ENCODE results near the gene PLPPR2.
A peak's percentile ranks its signal among the peaks of the same experiment; 100 is the strongest.
"Not testable (repeated sequence)": the region's sequence is repeated elsewhere in the genome, so short reads cannot be mapped to it uniquely, and the experiment has no call there.

The PLPPR2 gene

DNA sequence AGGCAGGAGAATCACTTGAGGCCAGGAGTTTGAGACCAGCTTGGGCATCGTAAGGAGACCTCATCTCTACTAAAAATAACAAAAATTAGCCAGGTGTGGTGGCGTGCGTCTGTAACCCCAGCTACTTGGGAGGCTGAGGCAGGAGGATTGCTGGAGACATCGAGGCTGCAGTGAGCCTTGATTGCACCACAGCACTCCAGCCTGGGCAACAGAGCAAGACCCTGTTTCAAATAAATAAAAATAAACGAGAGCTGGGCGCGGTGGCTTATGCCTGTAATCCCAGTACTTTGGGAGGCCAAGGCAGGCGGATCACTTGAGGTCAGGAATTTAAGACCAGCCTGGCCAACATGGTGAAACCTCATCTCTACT, 15.1 kb upstream of the PLPPR2 start:
- DNase-seq, result not testable (repeated sequence)

DNA sequence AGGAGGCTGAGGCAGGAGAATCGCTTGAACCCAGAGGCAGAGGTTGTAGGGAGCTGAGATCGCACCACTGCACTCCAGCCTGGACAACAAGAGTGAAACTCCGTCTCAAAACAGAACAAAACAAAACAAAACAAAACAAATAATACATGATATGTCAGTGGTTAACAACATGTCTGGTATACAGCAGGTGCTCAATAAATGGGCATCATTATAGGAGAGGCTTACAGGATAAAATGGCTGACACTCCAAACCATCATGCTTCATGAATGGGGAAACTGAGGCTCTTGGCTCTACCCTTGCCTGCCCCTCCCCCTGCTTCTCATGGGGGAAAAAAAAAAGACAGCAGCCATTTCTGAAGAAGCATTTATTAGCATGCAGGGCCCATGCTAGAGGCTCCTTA, 12.8 kb upstream of the PLPPR2 start:
- no peak for DNase-seq

DNA sequence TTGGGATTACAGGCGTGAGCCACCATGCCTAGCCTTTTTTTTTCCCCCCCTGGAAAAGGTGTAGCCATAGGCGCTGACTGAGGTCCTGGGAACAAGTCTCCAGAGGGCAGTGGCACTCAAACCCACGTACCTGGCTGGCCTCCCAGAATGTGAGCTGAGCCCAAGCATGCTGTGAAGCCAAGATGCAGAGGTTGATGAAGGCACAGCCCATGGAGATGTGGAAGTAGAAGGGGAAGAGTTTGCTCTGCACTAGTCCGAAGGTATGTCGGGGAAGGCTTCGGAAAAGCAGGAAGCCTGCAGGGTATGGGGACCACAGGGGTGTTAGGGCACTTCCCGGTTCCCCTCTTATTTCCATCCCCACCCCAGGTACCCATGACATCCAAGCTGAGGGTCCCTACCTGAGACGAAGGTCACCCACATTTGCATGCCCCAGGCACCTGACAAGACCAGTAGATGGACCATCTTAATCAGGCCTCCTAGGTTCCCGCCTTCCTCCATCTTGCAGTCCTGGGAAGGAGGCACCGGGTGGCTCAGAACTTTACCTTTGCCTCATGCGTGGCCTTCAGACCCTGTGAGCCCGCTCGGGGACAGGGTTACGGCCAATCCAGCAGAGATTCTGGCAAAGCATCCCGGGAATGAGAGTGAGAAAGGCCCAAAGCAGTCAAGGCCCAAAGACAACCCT, 10.0 kb upstream of the PLPPR2 start:
- DNase-seq, result no peak

DNA sequence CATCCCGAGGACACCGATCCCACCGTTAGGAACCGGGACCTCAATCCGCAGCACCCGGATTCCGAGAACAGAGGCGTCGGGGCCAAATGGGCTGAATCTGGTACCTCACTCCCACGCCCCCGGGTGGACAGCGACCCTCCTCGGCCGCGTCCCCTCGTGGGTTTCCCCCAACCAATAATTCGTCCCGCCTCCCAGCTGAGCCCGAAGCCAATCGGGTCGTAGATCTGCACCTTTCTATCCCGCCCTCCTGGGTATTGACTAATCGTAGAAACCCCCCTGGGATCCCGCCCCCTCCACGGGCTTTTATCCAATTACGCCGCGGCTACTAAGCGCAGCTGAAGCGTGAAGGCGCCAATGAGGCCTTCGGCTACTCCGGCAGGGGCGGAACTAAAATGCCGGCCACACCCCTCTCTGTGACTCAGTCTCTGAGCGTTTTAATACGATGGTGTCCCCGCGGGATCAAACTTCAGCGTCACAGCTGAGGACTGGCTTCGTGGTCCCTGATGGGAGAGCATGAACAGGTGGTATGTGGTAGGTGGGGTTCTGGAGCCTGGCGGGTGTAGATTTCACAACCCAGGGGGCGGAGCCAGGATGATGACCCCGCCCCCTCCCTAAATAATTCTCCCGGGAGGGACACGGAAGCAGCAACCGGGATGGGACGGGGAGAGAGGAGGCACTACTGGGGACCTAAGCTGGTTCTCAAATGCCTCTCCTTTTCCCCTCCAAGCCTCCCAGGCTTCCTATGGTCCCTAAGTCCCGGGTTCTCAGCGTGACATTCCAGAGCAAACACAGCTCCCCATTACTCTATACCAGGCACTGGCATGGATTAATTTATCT, 8.9 kb upstream of the PLPPR2 start, which contains the start of the genes CCDC159 and TMEM205:
Gene CCDC159, plus strand, starts transcription at position 416 of the 837 bp plus-strand sequence. Its CDS starts 88 bp downstream, at position 504.
Gene TMEM205, minus strand, starts transcription at position 165 of the 837 bp plus-strand sequence. CDS start 649 bp downstream, outside the sequence.
- peak; percentile 99 for DNase-seq

DNA sequence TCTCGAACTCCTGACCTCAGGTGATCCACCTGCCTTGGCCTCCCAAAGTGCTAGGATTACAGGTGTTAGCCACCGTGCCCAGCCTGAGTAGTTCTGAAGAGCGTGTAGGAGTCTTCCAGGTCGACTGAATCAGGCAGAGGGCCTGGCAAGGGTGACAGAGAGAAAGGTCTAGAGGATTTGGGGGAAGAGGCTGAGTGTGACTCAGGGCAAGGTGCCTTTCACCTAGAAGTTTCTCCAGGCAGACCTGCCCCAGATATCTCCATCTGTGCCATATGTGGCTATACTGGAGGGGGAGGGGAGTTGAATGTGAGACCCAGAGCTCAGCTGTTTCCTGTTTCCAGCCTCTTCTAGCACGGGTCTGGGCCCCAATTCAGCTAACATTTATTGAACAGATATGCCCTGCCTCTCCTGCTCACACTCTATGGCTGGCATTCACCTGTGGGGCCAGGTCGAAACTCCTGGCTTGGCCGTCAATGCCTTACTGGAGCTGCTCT, 7.6 kb upstream of the PLPPR2 start:
- no peak for DNase-seq

DNA sequence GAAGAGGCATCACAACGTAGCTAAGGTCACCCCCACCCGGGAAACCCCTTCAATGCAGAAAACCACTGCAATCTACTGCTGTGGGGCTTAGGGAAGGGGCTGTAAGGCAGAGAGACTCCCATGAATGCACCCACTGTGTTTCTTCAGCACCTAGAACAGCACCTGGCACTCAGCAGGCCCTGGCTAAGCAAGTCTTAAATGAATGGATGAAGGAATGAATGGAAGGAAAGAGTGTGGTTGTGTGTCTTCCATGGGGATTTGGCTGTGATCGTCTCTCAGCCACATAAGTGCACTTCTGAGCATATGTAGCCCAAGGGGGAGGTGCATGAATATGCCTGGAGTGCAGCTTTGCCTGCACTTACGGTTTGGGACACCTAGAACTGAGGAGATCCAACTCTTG, 6.1 kb upstream of the PLPPR2 start:
- no peak for DNase-seq

DNA sequence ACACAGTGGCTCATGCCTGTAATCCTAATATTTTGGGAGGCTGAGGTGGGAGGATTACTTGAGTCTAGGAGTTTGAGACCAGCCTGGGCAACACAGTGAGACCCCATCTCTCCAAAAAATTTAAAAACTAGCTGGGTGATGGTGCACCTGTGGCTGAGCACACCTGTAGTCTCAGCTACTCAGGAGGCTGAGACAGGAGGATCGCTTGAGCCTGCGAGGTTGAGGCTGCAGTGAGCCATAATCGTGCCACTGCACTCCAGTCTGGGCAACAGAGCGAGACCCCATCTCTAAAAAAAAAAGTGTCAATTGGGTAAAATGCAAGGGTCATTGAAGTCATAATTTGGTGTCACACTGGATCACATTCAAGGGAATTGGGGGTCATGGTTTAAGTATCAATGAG, 1.1 kb upstream of the PLPPR2 start:
- DNase-seq, result not testable (repeated sequence)

DNA sequence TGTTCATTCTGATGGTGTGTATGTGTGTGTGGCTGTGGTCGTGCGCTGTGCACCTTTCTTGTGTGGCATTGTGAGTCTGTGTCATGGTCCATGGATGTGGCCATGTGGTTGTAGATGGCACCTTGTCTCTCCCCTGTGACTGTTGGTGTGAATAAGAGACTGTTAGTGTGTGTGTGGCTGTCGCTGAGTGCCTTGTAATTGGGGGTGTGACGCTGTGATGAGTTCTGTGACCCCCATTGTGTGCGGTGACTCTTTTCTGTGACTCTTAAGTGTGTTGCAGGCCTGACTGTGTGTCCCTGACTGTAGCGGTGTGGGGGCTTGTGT, 804 bp downstream of the PLPPR2 start:
- no peak for DNase-seq

DNA sequence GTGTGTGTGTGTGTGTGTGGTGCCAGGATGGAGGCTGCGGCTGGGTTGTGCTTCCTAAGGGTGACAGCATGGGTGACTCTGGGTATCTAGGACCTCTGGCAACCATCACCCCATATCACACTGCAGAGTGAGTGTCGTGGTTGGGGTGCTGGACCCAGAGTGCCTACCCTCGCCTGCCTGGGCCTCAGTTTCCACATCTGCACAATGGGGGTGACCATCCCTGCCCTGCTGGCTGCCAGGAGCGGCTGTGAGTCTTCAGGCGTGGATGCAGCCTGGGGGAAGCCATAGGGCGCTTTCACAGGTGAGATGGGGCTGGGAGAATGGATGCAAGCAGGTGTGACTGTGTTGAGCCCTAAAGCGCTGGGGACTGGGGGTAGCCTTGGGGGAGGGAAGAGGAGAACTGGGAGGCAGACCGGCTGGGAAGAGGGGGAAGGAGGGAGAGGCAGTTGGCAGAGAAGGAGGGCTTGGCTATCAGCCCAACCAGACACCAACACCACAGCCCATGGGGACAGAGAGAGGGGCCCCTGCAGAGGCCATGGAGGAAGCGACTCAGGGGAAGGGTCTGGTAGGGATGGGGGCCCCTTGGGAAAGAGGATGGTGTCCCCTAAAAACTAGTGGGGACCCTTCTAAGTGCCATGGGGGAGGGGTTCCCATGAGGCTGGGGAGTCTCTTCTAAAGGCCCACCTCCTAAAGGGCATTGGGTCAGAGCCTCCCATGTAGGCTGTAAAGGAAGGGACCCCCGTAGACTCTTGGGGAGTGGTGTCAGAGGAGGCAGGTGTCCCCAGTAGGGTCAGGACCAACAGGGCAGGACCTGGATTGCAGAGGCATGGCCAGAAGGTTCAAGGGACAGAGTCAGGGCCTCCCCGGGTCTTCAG, 1.7 kb downstream of the PLPPR2 start:
- no peak for DNase-seq

DNA sequence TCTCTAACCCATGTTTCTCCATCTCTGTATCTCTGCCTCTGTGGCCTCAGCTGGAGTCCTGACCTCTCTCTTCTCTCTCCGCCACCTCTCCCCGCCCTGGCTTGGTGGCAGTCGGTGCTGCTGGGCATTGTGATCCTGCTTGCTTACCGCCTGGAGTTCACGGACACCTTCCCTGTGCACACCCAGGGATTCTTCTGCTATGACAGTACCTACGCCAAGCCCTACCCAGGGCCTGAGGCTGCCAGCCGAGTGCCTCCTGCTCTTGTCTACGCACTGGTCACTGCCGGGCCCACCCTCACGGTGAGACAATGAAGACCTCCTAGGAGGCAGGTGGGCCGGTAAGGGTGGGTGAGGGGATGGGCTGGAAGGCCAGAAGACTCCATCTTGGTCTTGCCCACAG, 4.2 kb downstream of the PLPPR2 start:
- no peak for DNase-seq

DNA sequence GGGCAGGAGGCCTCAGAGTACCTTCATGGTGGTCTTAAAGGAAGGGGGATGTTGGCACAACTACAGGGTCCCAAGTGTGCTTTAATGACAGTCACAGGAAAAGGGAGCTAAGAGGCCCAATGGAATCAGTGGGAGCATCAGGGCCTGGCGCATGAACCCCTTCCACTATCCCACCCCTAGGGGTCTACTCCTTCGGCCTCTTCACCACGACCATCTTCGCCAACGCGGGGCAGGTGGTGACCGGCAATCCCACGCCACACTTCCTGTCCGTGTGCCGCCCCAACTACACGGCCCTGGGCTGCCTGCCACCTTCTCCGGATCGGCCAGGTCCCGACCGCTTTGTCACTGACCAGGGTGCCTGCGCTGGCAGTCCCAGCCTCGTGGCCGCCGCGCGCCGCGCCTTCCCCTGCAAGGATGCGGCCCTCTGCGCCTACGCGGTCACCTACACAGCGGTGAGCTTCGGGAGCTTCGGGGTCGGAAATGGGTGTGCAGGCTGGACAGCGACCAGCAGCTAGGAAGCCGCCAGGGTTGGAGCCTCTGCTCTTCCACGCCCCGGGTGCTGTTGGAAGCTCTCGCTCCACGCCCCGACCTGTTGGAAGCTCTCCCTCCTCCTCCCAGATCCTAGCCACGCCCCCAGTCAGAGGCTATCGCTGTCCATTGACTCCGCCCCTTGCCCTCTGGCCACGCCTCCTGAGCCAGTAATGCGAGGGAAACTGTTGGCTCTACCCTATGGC, 6.0 kb downstream of the PLPPR2 start:
- DNase-seq, result peak; percentile 23

DNA sequence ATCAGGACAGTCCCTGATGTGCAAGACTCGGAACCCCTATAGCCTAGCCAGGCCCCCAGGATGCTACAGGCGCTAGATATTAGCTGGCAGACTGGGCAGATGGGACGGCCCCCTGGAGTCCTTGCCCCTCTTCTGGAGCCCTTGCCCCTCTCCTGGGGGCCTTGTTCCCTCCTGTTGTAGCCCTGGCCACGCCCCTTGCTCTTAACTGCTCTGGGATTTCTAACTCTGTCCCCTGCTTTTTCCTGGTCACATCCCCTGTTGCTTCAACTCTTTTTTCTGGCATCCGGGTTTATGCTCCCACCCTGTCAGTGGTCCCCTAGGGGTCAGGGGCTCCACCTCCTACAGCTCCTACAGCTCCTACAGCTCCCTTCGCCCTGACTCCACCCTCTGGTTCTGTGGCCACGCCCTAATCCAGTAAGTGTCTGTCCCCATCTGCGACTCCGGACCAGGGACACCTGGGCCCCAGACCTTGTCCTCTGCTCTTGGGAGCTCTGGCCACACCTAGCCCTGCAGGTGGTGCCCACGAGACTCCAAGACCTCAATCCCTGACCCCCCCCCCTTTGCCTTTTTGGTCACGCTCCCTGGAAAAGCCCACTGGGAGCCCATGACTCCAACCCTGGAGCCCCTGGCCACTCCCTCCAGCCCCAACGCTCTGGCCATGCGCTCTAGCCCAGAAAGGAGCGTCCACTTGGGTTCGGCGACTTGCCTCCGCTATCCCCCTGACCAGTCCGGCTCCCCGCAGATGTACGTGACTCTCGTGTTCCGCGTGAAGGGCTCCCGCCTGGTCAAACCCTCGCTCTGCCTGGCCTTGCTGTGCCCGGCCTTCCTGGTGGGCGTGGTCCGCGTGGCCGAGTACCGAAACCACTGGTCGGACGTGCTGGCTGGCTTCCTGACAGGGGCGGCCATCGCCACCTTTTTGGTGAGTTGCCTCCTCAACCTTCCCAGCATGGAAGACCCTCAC, 6.8 kb downstream of the PLPPR2 start:
- no peak for DNase-seq

DNA sequence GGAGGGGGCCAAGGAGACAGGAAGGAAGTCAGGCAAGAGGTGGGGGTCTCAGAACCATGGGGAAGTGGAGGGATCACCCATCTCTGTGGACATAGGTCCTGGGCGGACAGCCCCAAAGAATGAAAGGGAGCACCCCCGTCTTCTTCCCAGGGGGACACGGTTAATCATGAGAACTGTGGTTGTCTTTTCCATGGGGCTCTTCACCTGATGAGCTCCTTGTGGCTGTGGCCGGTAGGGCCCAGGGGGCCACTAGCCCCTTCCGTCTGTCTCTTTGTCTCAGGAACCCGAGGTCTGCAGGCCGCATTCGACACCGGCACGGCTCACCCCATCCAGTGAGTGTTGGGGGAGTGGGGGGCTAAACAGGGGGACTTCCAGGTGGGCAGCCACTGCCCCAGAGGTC, 8.6 kb downstream of the PLPPR2 start:
- DNase-seq, result no peak

DNA sequence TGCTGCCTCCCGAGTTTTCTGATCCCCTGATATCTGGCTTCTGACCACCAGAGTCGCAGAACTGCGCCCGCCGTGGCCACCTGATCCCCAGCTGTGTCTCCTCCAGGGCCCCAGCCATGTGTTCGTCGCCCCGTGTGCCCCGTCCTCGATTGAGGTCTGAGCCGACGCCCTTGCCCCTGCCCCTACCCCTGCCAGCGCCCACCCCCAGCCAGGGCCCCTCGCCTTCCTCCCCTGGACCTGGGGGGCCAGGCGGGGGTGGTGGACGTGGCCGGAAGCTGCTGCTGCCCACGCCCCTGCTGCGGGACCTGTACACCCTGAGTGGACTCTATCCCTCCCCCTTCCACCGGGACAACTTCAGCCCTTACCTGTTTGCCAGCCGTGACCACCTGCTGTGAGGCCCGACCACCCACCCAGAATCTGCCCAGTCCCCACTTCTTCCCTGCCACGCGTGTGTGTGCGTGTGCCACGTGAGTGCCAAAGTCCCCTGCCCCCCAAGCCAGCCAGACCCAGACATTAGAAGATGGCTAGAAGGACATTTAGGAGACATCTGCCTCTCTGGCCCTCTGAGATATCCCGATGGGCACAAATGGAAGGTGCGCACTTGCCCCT, 9.2 kb downstream of the PLPPR2 start:
- DNase-seq, result no peak

DNA sequence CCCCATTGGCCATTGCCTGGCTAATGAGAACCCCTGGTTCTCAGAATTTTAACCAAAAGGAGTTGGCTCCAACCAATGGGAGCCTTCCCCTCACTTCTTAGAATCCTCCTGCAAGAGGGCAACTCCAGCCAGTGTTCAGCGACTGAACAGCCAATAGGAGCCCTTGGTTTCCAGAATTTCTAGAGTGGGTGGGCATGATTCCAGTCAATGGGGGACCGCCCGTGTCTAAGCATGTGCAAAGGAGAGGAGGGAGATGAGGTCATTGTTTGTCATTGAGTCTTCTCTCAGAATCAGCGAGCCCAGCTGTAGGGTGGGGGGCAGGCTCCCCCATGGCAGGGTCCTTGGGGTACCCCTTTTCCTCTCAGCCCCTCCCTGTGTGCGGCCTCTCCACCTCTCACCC, 9.7 kb downstream of the PLPPR2 start:
- no peak for DNase-seq

DNA sequence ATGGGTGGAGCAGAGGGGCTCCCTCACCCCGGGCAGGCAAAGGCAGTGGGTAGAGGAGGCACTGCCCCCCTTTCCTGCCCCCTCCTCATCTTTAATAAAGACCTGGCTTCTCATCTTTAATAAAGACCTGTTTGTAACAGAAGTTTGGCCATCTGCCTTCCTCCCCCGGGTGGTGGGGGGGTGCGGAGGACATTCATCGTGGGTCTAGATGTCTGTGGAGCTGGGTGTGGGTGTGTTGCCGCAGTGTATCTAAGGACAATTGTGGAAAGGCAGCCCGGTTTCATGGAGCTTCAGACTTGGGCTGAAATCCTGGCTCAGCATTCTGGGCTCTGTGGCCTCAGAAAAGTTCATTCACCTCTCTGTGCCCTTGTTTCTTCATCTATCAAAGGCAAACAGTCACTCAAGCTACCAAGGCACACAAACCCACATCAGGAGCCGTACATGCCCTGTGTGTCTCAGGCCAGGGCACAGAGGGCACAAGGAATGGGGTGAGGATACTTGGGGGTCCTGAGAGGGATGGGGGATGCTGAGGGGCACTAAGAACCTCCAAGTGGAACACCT, 10.4 kb downstream of the PLPPR2 start:
- DNase-seq, result no peak

DNA sequence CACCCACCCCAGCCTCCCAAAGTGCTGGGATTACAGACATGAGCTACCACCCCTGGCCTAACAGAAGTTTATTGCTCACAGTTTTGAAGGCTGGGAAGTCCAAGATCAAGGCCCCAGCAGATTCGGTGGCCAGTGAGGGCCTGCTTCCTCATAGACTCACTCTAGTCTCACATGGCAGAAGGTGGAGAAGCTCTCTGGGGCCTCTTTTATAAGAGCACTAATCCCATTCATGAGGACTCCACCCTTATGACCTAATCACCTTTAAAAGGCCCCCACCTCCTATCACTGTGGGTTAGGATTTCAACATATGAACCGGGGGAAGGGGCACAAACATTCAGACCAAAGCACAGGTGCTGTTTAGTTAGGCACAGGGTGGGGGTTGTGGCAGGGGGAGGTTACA, 12.3 kb downstream of the PLPPR2 start:
- no peak for DNase-seq

DNA sequence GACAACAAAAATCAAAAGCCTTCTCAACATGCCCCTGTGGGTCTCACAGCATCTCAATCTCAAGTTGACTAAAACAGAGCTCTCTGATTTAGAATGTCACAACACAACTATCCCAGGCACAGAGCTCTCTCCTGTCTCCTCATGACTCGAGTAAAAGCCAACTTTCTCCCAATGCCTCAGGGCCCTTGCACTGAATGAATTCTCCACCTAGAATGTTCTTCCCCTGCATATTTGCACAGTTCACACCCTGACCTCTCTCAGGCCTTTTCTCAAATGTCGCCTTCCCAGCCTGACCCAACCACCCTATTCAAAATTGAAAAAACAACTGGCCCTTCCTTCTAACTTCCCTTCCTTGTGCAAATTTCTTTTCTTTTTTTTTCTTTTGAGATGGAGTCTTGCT, 15.5 kb downstream of the PLPPR2 start:
- DNase-seq, result no peak

DNA sequence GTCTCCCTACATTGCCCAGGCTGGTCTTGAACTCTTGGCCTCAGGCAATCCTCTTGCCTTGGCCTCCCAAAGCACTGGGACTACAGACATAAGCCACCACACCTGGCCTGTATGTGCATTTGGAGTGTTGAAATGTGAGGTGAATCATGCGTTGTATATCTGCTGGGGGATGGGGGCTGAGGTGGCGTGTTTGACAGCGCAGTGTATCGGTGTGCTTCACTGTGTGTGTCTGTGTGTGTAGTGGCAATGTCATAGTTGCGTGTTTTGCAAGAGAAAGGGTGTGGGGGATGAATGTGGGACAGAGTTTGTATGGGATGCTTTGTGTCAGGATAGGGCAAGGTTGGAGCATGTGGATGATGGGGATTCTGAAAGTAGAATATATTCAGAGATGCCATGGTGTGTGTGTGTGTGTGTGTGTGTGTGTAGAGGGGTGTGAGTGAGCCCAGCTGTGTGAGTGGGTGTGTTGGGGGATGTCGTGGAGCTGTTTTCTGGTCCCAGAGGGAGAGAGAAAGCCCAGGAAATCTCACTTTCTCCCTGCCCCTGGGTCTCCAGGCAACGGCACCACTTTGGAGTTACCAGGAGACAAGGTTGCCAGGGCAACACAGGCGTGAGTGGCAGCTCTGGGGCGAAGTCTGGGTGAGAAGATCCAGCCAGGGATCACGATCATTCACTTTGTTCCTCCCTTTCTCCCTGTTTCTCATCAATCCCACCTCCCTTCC, 18.1 kb downstream of the PLPPR2 start:
- no peak for DNase-seq

DNA sequence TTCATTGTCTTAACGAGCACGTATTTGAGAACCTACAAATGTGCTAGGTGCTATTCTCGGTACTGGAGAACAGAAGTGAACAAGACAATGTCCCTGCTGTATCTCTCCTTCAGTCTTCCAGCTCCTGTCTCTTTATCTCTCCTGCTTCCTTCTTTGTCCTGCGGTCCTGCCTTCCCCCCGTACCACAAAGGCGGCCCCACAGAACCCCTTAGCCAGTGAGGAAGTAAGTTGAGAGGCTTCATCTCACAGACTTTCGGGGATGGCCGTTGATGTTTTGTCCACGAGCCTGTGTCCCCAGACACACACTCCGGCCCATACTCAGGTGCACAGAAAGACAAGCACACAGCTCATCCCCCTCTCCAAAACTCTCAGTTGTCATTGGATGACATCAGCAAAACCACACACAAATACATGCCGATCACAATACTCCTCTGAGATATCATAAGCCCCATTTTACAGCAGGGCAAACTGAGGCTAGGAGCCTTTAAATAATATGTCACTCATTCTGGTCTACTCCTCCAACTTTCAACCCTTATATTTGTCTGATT, 18.7 kb downstream of the PLPPR2 start:
- no peak for DNase-seq
